ENCODE data around the gene TMEM54. TPM values are rescaled to one million over a fixed set of nuclear protein-coding genes. Genes with fewer than 3 reads are reported as not detected.
A peak's percentile ranks its signal among the peaks of the same experiment; 100 is the strongest.

TMEM54 gene
- polyA plus RNA-seq, 4 donors = 42.6 to 414 (median 241) TPM

- H3K36me3 ChIP-seq (ENCODE audit: control insufficient read depth in 3 of 3, insufficient read depth in 2 of 3, low read depth in 1 of 3, low read length in 3 of 3) = no peaks in the 10 kb centered on the region
- no peak overlapping the region for H3K27ac ChIP-seq (ENCODE audit: low read depth in 1 of 3, low read length in 2 of 3)
- H3K4me3 ChIP-seq (ENCODE audit: low read depth in 1 of 3, low read length in 3 of 3) = no peak overlapping the region
- H3K27me3 ChIP-seq (ENCODE audit: control insufficient read depth in 3 of 3, insufficient read depth in 3 of 3, low read length in 3 of 3) = peaks cover 0 to 9% (median 0%) of the 10 kb centered on the region in 3 donors
- FAIRE-seq (no peak), DNase-seq (no peak)
- 53 to 72% (median 62%) methylated on average over 13 of the region's 13 CpGs for WGBS, 3 donors
- no peaks in the 10 kb centered on the region for H3K9me3 ChIP-seq (ENCODE audit: control insufficient read depth in 2 of 2, insufficient read depth in 1 of 2, low read depth in 1 of 2, low read length in 1 of 2)
- H3K4me1 ChIP-seq (ENCODE audit: control insufficient read depth in 3 of 3, insufficient read depth in 2 of 3, low read depth in 1 of 3, low read length in 2 of 3) = peaks cover 0 to 4% (median 0%) of the 10 kb centered on the region in 3 donors
Measured at GRCh38 chr1:32877211-32878110, 23.7 kb downstream of the TMEM54 start.

GRCh38 chr1:32876341-32877210 is 24.6 kb downstream of the TMEM54 start:
- Histone ChIP-seq H3K9me3 (ENCODE audit: control insufficient read depth in 2 of 2, insufficient read depth in 1 of 2, low read depth in 1 of 2, low read length in 1 of 2) (no peaks in the 10 kb centered on the region), H3K36me3 (ENCODE audit: control insufficient read depth in 3 of 3, insufficient read depth in 2 of 3, low read depth in 1 of 3, low read length in 3 of 3) (no peaks in the 10 kb centered on the region), H3K4me3 (ENCODE audit: low read depth in 1 of 3, low read length in 3 of 3) (no peak overlapping the region), H3K4me1 (ENCODE audit: control insufficient read depth in 3 of 3, insufficient read depth in 2 of 3, low read depth in 1 of 3, low read length in 2 of 3) (no peaks in the 10 kb centered on the region), H3K27me3 (ENCODE audit: control insufficient read depth in 3 of 3, insufficient read depth in 3 of 3, low read length in 3 of 3) (peaks cover 0 to 16% (median 5%) of the 10 kb centered on the region in 3 donors), H3K27ac (ENCODE audit: low read depth in 1 of 3, low read length in 2 of 3) (no peak overlapping the region)
- WGBS, 3 donors = 16 to 31% (median 25%) methylated on average over 16 of the region's 16 CpGs
- FAIRE-seq = no peak
- peak; percentile 62 to 67 for DNase-seq

- peaks cover 0 to 9% (median 0%) of the 10 kb centered on the region in 3 donors for H3K4me1 ChIP-seq (ENCODE audit: control insufficient read depth in 3 of 3, insufficient read depth in 2 of 3, low read depth in 1 of 3, low read length in 2 of 3)
- FAIRE-seq = no peak
- WGBS, 3 donors = 67 to 71% (median 68%) methylated on average over 5 of the region's 5 CpGs
- no peak overlapping the region for H3K27ac ChIP-seq (ENCODE audit: low read depth in 1 of 3, low read length in 2 of 3)
- H3K4me3 ChIP-seq (ENCODE audit: low read depth in 1 of 3, low read length in 3 of 3) = no peak overlapping the region
- peaks cover 0 to 26% (median 13%) of the 10 kb centered on the region in 3 donors for H3K27me3 ChIP-seq (ENCODE audit: control insufficient read depth in 3 of 3, insufficient read depth in 3 of 3, low read length in 3 of 3)
- no peaks in the 10 kb centered on the region for H3K9me3 ChIP-seq (ENCODE audit: control insufficient read depth in 2 of 2, insufficient read depth in 1 of 2, low read depth in 1 of 2, low read length in 1 of 2)
- no peak for DNase-seq
- H3K36me3 ChIP-seq (ENCODE audit: control insufficient read depth in 3 of 3, insufficient read depth in 2 of 3, low read depth in 1 of 3, low read length in 3 of 3) = no peaks in the 10 kb centered on the region
Measured at GRCh38 chr1:32874860-32875752, 26.1 kb downstream of the TMEM54 start.

GRCh38 chr1:32873484-32873883 is 27.7 kb downstream of the TMEM54 start:
- H3K27ac ChIP-seq (ENCODE audit: low read depth in 1 of 3, low read length in 2 of 3) = no peak overlapping the region
- H3K9me3 ChIP-seq (ENCODE audit: control insufficient read depth in 2 of 2, insufficient read depth in 1 of 2, low read depth in 1 of 2, low read length in 1 of 2) = no peaks in the 10 kb centered on the region
- H3K4me3 ChIP-seq (ENCODE audit: low read depth in 1 of 3, low read length in 3 of 3) = no peak overlapping the region
- FAIRE-seq (no peak), DNase-seq (no peak)
- peaks cover 0 to 4% (median 0%) of the 10 kb centered on the region in 3 donors for H3K36me3 ChIP-seq (ENCODE audit: control insufficient read depth in 3 of 3, insufficient read depth in 2 of 3, low read depth in 1 of 3, low read length in 3 of 3)
- peaks cover 0 to 11% (median 0%) of the 10 kb centered on the region in 3 donors for H3K4me1 ChIP-seq (ENCODE audit: control insufficient read depth in 3 of 3, insufficient read depth in 2 of 3, low read depth in 1 of 3, low read length in 2 of 3)
- H3K27me3 ChIP-seq (ENCODE audit: control insufficient read depth in 3 of 3, insufficient read depth in 3 of 3, low read length in 3 of 3) = peaks cover 0 to 28% (median 14%) of the 10 kb centered on the region in 3 donors
- WGBS, 3 donors = 74 to 85% (median 79%) methylated on average over 5 of the region's 5 CpGs

GRCh38 chr1:32872192-32872460 is 29.1 kb downstream of the TMEM54 start:
- no peak for FAIRE-seq
- no peak for DNase-seq
- Histone ChIP-seq H3K9me3 (ENCODE audit: control insufficient read depth in 2 of 2, insufficient read depth in 1 of 2, low read depth in 1 of 2, low read length in 1 of 2) (no peaks in the 10 kb centered on the region), H3K4me1 (ENCODE audit: control insufficient read depth in 3 of 3, insufficient read depth in 2 of 3, low read depth in 1 of 3, low read length in 2 of 3) (peaks cover 0 to 11% (median 0%) of the 10 kb centered on the region in 3 donors), H3K4me3 (ENCODE audit: low read depth in 1 of 3, low read length in 3 of 3) (no peak overlapping the region), H3K27ac (ENCODE audit: low read depth in 1 of 3, low read length in 2 of 3) (no peak overlapping the region), H3K36me3 (ENCODE audit: control insufficient read depth in 3 of 3, insufficient read depth in 2 of 3, low read depth in 1 of 3, low read length in 3 of 3) (peaks cover 0 to 6% (median 2%) of the 10 kb centered on the region in 3 donors), H3K27me3 (ENCODE audit: control insufficient read depth in 3 of 3, insufficient read depth in 3 of 3, low read length in 3 of 3) (peaks cover 0 to 28% (median 14%) of the 10 kb centered on the region in 3 donors)
- WGBS, 3 donors = 46 to 54% (median 50%) methylated on average over 7 of the region's 7 CpGs

GRCh38 chr1:32871364-32872191 is 29.6 kb downstream of the TMEM54 start:
- FAIRE-seq (no peak), DNase-seq (no peak)
- 48 to 54% (median 53%) methylated on average over 13 of the region's 13 CpGs for WGBS, 3 donors
- Histone ChIP-seq H3K4me3 (ENCODE audit: low read depth in 1 of 3, low read length in 3 of 3) (peak overlapping the region in 2 of 3 donors; percentile 45 to 56), H3K27me3 (ENCODE audit: control insufficient read depth in 3 of 3, insufficient read depth in 3 of 3, low read length in 3 of 3) (peaks cover 0 to 22% (median 14%) of the 10 kb centered on the region in 3 donors), H3K27ac (ENCODE audit: low read depth in 1 of 3, low read length in 2 of 3) (no peak overlapping the region), H3K4me1 (ENCODE audit: control insufficient read depth in 3 of 3, insufficient read depth in 2 of 3, low read depth in 1 of 3, low read length in 2 of 3) (peaks cover 0 to 11% (median 0%) of the 10 kb centered on the region in 3 donors), H3K9me3 (ENCODE audit: control insufficient read depth in 2 of 2, insufficient read depth in 1 of 2, low read depth in 1 of 2, low read length in 1 of 2) (no peaks in the 10 kb centered on the region), H3K36me3 (ENCODE audit: control insufficient read depth in 3 of 3, insufficient read depth in 2 of 3, low read depth in 1 of 3, low read length in 3 of 3) (peaks cover 0 to 7% (median 2%) of the 10 kb centered on the region in 3 donors)

GRCh38 chr1:32870615-32871363 is 30.4 kb downstream of the TMEM54 start, which contains the start of gene FNDC5:
Gene FNDC5, minus strand, starts transcription at chr1:32870912.
- peak in 1 of 2 donors; percentile 53 for DNase-seq
- 2% methylated on average over 42 to 98 of the region's 99 CpGs for WGBS, 3 donors
- no peak for FAIRE-seq
- peaks cover 0 to 19% (median 14%) of the 10 kb centered on the region in 3 donors for H3K27me3 ChIP-seq (ENCODE audit: control insufficient read depth in 3 of 3, insufficient read depth in 3 of 3, low read length in 3 of 3)
- peaks cover 0 to 11% (median 0%) of the 10 kb centered on the region in 3 donors for H3K4me1 ChIP-seq (ENCODE audit: control insufficient read depth in 3 of 3, insufficient read depth in 2 of 3, low read depth in 1 of 3, low read length in 2 of 3)
- peaks cover 0 to 7% (median 2%) of the 10 kb centered on the region in 3 donors for H3K36me3 ChIP-seq (ENCODE audit: control insufficient read depth in 3 of 3, insufficient read depth in 2 of 3, low read depth in 1 of 3, low read length in 3 of 3)
- H3K9me3 ChIP-seq (ENCODE audit: control insufficient read depth in 2 of 2, insufficient read depth in 1 of 2, low read depth in 1 of 2, low read length in 1 of 2) = no peaks in the 10 kb centered on the region
- H3K4me3 ChIP-seq (ENCODE audit: low read depth in 1 of 3, low read length in 3 of 3) = peak within 1 kb of the TSS in 2 of 3 donors; percentile 45 to 56
- H3K27ac ChIP-seq (ENCODE audit: low read depth in 1 of 3, low read length in 2 of 3) = no peak within 1 kb of the TSS

Data from small intestine (tissue), 7 donors.